Pons (tissue), 1 donor: ENCODE measurements around the gene LRP2.
"Not testable (repeated sequence)": the region's sequence is repeated elsewhere in the genome, so short reads cannot be mapped to it uniquely, and the experiment has no call there.

Experiments used
- DNase-seq: peaks from one replicate; pipeline ENCODE4 v3.0.0-alpha.2; 2016; ENCODE audit warnings: low spot score

The LRP2 gene

DNA sequence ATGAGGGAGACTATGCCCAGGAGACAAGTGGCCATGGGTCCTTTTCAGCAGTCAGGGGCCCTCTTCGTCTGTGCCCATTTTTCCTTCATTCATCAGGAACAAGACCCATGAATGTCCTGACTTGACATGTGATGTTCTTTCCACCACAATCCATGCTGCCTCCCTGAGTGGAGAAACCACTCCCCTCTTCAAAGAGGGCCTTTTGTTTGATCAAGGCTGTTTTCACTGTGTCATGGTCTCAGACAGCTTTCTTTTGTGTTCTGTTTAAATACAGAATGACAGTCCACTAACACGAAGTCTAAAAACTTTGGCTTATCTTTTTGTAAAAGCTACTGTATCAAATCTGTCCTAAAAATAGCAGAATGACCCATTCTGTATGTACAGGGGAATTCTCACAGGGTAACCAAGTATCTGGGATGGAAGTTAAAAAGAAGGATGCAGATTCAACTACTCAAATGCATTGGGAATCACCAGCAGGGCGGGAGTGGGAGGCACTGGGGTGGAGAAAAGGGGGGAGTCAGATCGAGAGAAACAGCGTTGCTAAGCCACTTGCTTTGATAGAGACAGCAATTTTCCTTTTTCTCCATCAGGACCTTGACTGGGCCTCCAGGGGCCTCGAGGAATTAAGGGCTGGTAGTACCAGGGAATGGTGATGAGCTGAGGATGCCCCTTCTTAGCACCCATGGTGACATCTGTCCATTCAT lies 13.9 kb downstream of the LRP2 start:
- DNase-seq = peak; percentile 97

DNA sequence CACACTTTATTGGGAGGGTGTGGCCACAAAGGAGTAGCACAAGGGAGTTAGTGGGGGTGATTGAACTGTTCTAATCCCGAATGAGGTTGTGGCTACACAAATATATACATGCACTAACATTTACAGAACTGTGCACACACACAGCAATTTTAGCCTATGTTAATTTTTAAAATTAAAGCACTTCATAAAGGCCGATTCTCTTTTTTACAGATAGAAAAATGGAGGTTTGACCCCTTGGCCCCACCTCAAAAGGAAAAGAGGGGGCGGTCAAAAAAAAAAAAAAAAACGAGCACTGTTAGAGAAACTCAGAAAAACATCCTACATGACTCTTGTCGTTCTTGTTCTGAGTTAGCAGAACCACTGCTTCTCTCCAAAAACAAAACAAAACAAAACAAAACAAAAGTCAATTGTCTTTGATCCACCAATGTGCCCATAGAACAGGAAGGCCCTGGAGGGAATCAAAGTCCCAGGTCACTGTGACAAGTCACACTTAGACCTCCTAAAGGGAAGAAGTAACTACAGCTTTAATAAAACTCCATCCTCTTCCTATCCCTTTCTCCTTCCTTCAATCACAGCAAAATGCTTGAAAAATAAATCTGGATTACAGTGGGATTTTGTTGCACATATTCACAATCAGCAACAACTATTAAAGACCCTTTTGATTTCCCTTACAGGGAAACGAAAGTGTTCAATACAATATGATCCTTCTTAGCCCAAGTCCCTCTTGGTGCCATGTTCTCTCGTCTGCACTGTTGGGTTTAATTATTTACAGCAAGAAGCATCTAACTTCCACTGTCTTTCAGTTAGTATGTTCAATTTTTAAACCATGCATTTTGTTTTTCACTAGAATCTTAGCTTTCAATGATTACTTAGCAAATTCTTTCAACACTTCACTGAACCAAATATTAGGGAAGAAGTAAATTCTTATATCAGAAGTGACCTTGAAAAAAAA lies 16.6 kb downstream of the LRP2 start:
- DNase-seq = peak; percentile 91

DNA sequence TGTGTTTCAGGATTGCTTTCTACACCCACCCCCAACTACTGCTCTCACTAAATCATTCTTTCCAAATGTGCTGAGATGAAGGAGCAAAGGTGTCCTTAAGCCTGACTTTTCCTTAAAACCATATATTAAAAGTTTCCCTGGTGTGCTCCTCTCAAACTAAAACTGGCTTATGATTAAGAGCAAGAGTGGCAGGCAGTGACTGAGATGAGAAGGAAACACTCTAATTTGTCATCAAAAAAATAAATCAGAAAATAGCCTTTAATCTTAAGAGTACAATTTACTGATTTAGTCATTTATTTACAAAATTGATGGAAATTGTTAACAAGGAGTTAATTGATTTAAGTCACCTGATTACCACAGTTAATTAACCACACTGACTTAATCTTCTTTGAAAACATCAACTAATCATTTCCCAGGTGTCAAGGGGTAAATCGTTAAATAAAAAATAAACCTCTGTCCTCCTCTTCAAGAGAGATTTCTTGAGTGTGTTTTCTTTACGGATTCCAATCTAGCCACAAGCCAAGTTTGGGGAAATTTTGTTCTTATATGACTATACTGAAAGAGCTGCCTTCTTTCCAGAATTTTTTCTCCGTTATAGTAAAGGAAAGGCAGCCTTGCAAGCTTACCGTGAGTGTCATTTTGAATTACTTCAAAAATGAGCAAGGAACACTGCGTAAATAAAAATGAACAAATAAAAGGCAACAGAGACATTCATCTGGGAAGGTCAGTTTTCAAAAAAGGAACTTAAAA lies 17.4 kb downstream of the LRP2 start:
- DNase-seq = no peak

DNA sequence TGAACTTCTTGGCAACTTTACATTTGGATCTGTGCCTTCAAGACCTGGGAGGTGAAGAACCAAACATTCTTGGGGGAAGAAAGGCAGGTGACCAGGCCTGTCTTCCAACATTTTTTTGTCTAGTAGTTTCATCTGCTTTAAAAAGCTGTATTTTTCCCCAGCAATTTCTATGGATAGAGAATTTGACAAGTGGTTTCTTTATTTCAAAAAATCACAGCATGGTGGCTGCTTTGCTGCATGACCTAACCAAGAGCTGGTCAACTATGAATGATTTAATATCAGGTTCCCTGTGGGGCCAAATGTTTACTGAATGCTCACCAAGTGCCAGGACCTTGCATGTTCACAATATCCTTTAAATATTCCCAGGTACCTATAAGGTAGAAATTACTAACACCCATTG lies 19.1 kb downstream of the LRP2 start:
- no peak for DNase-seq

DNA sequence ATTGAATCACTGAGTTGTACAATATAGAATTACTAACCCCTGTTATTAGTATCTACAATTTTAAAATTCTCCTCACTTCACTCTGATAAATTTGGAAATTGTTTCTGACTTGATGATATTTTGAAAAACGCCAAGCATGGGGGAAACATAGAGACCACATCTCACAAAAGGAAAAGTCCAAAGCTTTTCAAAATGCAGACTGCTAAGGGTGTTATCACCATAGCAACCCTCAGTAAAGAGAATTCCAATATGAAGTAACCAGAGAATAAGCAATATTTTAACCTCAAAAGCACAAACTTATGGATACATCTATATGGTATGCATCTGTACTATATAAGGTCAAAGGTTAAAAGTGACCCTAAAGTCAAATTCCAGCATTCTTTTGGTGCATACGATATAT lies 22.7 kb downstream of the LRP2 start:
- DNase-seq = no peak

DNA sequence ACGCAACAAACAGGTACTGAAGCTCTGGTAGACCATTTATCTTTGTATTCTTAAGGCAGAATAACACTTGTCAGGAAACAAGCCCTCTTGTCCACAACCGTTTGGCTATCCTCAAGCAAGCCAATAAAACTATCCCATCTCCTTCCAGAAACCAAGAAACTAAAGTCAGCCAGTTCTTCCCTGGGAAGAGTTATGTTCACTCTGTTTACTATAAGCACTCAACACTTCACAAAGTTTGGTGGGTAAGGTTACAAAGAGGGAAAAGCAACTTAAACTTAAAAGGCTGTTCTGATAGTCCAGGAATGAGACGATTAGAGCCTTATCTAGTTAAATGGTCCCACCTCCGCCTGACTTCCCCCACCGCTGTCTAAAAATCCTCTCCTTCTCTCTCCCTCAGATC lies 25.6 kb downstream of the LRP2 start:
- DNase-seq = no peak

DNA sequence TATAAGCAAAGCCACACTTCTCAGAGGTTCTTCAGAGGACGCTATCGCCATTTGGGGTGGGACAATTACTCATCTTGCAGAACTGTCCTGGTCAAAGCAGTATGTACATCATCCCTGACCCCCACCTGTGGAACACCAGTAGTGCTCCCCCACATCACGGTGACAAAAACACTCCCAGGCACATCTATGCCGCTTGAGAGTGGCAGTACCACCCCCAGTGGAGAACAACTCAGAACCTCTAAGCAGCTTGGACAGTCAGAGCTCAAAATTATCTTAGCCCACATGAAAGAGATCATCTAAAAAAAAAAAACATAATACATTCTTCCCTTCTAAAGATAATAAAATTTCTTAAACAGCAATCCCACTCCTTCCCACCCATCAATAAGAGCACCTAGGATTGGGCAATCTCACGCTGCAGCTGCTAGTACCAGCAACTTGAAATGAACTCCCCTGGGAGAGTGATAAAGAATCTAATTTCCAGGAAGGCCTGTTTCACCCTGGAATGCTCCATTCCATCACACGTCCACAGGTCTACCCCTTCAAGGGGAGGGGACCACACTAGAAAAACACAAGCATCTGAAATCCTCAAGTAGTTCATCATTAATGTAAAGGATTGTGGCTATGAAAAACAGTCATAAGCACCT lies 31.7 kb downstream of the LRP2 start:
- DNase-seq = no peak

DNA sequence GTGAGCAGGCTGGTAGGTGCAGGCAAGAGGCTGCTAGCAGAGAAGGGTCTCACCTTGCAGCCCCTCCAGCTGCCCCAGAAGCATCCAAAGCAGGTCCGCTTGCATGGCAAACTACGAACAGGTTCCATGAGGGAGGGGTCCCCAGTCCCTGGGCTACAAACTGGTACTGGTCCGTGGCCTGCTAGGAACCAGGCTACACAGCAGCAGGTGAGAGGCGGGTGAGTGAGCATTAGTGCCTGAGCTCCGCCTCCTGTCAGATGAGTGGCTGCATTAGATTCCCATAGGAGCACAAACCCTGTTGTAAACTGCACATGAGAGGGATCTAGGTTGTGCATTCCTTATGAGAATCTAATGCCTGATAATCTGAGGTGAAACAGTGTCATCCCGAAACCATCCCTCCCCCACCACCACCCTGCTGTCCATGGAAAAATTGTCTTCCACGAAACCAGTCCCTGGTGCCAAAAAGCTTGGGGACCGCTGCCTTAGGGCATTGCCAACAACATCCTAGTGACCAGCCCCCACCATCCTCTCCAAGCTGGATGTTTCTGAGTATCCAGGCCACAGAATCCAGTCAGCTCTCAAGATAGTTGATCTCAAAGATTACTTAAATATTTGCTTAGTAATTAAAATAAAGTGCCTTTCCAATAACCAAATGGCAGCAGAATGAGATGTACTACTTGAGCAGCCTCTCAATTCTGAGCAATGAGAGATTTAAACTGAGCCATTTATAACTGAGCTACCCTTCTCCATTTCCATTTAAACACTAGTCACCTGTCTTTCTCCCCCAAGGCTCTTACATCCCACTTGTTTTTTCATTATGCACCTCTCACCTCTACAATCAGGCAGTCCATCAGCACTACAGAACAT lies 32.4 kb downstream of the LRP2 start:
- no peak for DNase-seq

DNA sequence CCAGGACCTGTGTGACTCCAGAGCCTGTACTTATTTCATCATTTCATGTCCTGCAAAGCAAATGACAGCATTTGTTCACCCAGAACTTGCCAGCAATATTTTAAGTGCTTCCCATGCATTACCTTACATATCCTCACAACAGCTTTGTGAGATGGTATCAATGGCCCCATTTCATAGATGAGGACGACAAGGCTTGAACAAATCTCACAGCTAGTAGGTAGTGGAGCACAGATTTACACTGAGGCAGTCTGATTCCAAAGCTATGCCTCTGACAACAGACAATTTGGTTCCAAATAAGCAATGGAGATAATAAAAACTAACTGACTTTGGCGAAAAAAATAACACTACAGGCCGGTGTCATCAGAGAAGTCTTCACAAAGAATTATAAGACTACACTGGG lies 33.5 kb downstream of the LRP2 start:
- no peak for DNase-seq

DNA sequence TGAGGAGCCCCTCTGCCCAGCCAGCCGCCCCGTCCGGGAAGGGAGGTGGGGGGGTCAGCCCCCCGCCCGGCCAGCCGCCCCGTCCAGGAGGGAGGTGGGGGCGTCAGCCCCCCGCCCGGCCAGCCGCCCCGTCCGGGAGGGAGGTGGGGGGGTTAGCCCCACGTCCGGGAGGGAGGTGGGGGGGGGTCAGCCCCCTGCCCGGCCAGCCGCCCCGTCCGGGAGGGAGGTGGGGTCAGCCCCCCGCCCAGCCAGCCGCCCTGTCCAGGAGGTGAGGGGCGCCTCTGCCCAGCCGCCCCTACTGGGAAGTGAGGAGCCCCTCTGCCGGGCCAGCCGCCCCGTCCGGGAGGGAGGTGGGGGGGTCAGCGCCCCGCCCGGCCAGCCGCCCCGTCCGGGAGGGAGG lies 34.5 kb downstream of the LRP2 start:
- DNase-seq = not testable (repeated sequence)

DNA sequence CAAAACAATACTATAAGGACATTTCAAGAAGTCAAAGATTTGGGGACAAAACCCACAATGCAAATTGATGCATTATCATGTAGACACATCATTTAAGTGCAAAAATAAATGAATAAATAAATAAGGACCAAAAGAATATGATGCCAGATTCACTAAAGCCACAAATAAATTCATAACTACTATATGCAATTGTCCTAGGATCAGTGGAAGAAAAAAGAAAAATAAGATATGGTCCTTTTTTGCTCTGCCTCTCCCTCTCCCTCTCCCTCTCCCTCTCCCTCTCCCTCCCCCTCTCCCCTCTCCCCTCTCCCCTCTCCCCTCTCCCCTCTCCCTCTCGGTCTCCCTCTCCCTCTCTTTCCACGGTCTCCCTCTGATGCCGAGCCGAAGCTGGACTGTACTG lies 36.4 kb downstream of the LRP2 start:
- DNase-seq = not testable (repeated sequence)

DNA sequence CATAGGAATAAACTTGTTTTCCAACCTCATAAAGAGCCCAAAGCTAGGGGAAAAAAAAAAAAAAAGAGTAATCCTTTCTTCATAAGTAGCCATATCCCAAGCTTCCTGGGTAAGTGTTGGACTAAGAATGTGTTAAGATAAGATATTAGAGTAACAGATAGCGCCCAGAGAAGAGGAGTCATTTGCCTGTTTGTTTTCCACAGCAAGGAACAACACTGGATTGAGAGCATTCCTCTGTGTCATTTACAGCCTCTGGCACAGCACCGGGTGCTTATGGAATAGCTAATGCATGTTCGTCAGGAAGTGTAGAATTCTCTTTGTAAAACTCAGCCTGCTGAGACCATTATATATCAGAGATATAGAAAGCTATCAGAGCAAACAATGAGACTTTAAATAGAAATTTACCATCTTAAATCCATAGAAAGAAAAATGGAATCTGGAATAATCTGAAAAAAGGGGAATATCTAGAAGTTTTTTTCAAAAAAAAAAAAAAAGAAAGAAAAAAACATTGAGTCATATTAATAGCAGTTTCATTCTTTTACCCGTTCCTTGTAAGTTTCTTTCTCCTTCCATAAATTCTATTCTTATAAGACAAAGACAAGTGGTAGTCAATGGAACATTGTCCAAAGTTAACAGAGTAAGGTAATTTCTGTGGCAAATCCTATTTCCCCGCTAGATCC lies 37.6 kb downstream of the LRP2 start:
- peak; percentile 73 for DNase-seq

DNA sequence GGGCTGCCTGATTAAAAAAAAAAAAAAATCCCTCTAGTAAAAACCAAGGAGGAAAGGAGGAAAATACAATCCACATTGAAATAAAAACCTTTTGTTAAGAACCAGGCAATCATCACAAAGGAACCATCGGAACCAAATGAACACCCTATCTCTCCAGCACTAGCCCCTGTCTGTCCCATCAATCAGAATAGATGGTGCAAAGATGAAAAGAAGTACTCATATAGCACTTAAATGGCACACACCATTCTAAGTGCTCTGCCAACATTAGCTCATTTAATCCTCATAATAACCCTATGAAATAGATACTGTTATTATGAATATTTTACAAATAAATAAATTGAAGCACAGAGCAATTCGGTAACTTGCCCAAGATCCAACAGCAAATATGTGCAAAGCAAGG lies 38.5 kb downstream of the LRP2 start:
- DNase-seq = no peak

DNA sequence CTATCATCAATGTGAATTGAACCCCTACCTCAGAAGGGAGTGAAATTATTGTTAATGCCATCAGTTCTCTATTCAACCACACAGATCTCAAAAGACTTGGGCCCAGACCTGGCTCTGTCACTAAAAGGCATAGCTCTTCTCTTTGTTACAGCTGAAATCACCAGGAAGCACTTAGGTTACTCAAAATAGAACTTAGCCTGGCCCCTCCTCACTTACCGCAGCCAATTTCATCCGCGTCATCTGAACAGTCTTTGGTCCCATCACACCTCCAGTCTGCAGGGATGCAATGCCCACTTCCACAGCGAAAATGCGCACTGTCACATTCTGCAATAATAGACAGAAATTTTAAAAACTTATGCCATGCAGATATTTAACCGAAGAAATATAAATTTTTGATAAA lies 41.8 kb downstream of the LRP2 start:
- DNase-seq = no peak

DNA sequence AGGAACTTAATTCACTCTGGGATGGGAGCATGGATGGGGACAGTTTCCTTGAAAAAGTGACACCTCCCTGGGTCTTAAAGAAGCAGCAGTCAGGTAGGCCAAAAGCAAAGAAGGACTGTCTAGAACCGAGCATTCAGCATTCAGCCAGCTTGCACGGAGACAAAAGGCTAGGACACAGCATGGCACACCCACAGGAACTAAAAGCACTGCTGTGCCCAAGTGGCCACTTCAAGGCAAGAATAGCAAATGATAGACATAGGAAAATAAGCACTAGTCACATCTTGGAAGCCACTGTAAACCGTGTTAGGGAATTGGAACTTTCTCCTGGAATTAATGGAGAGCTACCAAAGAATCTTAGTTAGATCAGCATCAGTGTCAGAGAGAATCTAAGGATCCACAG lies 47.0 kb downstream of the LRP2 start:
- no peak for DNase-seq

DNA sequence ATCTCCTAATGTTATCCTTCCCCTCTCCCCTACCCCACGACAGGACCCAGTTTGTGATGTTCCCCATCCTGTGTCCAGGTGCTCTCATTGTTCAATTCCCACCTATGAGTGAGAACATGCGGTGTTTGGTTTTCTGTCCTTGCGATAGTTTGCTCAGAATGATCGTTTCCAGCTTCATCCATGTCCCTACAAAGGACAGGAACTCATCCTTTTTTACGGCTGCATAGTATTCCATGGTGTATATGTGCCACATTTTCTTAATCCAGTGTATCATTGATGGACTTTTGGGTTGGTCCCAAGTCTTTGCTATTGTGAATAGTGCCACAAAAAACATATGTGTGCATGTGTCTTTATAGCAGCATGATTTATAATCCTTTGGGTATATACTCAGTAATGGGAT lies 54.0 kb downstream of the LRP2 start:
- DNase-seq = not testable (repeated sequence)

DNA sequence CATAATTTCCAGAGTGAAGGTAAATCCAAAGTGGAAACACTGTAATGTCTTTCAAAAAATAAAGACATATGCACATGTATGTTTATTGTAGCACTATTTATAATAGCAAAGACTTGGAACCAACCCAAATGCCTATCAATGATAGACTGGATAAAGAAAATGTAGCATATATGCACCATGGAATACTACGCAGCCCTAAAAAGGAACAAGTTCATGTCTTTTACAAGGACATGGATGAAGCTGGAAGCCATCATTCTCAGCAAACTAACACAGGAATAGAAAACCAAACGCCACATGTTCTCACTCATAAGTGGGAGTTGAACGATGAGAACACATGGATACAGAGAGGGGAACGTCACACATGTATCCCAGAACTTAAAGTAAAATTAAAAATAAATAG lies 57.6 kb downstream of the LRP2 start:
- DNase-seq = not testable (repeated sequence)

DNA sequence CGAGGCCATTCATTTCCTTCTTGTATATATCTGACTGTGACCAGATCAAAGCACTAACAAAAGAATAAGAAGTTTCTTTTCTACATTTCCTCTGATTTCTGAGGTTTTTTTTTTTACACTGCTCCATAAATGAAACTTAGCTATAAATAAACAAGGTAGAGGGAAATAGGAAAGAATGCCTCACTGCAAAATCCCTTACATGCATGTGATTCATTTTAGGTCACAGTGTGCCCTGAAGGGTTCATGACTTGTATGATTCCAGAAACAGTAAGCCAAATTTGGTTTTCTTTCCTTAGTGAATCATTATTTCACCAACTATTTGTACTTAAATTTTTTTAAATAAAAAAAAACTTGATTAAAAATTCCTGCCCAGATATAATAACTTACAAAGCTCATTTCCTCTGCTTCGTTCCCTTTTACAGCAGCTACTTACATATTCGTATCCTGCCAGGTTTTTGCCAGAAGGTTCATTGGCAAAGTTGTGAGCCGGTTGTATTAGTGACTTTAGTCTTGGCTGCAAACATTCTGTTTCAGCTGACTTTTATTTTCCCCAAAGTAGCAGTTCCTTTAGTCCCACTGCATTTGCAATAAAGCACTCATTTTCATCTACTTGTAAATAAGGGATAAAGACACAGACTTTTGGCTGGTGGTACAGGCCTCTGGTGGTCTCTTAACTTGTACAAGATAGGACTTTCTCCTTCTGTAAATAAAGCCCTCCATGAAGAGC lies 58.6 kb downstream of the LRP2 start:
- DNase-seq = peak; percentile 61

DNA sequence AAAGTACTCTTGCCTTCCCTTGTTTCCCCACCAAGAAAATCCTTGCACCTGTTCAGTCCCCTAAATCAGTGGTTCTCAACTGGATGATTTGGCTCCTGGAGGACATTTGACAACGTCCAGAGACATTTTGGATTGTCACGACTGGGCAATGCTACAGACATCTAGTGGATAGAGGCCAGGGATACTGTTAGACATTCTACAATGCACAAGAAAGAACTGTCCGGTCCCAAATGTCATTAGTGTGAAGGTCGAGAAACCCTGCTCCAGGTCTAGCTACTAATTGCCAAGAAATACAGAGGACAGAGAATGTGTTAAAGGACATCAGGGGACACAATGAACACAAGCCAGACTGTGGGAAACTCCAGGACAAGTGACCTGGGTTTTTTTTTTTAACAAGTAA lies 60.0 kb downstream of the LRP2 start:
- DNase-seq = peak; percentile 76
